GM12875 (cell line): ENCODE measurements around the gene KANK4.

Source experiments
- H3K4me3 ChIP-seq: one replicate; pipeline ENCODE4 v1.5.1; 2011; ENCODE audit warnings: low read depth, low read length, control low read depth
- TF ChIP-seq, protein P1 (sequence below): IDR thresholded peaks from 2 replicates; pipeline ENCODE4 v1.5.1; 2011; ENCODE audit warnings: low read depth, mild to moderate bottlenecking, control low read depth, inconsistent platforms, low read length, moderate library complexity, borderline replicate concordance; ENCODE audit not compliant: insufficient read depth

Gene KANK4

DNA sequence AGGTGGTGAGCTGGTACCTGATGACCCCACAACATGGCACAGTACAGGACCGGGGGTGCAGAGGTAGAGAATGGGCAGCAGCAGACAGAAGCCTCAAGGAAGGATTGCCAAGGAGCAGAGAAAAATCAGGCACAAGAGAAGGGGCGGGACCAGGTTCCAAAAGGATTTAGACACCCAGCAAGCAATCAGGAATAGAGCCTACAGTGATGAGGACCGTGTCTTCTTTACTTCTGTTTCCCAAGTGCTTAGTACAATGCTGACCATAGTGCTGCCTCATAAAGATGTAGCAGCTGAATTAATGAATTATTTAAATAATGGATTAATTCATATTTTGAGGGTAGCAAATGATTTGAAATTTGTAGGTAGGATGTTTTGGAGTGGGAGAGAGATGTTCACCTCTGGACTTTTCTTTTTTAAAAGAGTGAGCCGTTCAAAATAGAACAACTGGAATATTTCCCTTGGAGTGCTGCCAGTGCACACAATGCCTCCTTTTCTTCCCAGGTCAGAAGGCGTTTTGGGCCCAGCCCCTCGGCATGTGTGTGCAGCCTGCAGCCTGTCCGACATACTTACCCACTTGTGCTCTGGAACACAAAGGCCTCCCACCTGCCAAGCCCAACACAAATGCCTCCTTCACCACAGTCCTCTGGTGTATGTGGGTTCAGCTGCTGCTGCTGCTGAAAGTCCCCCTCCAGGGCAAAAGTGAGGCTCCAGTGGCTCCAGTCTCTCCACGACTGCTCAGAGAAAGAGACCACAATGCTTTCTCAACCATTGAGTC lies 19.6 kb downstream of the KANK4 start:
- TF ChIP-seq, protein P1, sequence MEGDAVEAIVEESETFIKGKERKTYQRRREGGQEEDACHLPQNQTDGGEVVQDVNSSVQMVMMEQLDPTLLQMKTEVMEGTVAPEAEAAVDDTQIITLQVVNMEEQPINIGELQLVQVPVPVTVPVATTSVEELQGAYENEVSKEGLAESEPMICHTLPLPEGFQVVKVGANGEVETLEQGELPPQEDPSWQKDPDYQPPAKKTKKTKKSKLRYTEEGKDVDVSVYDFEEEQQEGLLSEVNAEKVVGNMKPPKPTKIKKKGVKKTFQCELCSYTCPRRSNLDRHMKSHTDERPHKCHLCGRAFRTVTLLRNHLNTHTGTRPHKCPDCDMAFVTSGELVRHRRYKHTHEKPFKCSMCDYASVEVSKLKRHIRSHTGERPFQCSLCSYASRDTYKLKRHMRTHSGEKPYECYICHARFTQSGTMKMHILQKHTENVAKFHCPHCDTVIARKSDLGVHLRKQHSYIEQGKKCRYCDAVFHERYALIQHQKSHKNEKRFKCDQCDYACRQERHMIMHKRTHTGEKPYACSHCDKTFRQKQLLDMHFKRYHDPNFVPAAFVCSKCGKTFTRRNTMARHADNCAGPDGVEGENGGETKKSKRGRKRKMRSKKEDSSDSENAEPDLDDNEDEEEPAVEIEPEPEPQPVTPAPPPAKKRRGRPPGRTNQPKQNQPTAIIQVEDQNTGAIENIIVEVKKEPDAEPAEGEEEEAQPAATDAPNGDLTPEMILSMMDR = no peak
- no peak overlapping the region for H3K4me3 ChIP-seq

DNA sequence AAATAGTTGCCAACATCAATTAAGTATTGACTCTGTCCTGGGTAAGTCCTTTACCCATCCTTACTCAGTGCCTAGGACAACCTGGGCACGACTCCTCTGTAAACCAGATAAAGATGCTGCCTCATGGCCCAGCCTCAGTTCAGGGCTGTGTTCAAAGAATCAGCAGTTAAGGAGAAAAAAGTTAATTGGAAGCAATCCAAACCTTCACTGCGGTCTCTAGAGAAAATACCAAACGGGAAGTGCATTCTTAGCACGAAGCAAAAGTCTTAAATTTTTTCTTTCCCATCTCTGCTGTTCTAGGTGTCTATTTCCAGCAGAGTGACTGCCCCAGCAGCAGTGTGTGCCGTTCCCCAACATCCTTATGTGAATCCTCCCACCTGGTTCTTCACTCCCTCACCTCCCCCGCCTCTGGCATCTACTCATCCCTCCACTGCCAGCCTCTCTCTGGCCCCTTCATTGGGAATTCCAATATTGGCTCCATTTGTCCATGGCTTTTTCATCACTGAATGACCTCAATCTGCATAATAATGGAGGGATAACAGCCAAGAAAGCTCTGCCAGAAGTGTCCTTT lies 23.2 kb downstream of the KANK4 start:
- TF ChIP-seq, protein P1 = no peak
- H3K4me3 ChIP-seq = no peak overlapping the region

DNA sequence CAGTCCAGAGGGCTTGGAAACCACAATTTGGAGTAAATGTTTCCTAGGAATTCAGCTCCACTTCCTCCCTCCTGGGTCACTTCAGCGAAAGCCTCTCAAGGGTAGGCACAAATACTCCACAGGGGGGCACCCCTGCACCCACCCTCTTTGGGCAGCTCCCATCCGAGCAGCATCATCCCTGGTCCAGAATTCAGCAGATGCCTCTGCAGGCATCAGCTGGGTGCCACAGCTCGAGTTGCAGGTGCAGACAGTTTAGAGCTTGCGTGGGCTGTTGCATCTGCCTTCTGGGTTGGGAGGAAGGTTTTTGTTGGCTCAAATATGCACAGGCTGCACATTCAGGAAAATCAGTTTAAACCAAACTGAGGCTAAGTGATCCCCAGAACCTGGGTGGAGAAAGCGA lies 25.0 kb downstream of the KANK4 start:
- no peak overlapping the region for H3K4me3 ChIP-seq
- TF ChIP-seq, protein P1 = peak; percentile 36; the same call in 1 of the 2 replicates

DNA sequence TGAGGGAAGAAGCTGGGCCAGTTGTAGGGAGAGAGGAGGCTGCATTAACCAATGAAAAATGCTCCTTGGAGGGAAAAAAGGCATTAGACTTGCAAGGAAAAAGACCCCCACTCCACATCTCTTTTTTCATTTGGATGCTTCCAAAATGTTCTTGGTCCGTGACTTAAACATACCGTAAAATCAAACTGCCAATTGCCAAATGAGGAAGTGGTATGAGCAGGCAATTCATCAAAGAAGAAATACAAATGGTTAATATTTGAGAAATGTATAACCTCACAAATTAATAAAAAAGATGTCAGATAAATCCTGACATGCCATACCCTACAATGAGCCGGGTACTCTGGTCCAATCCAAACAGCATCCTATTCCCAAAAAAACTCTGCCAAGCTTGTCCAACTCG lies 30.6 kb downstream of the KANK4 start:
- no peak overlapping the region for H3K4me3 ChIP-seq
- TF ChIP-seq, protein P1 = no peak

DNA sequence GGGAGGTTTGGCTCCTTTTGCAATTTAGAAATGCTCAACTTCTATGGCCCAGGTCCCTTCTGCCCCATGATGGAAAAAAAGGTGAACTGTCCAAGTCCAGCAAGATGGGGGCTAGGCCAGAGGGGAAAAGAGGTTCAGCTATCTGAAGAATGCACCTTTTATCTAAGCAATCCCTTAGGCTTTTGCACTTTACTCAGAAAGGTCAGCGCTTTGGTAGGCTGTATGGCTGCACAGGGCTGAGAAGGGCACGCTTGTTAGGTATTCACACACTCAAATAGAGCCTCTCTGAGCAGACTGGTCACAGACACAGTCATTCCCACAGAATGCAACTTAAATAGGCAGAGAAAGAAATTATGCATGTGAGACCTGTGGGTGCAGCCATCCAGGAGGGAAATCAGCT lies 31.0 kb downstream of the KANK4 start:
- TF ChIP-seq, protein P1 = no peak
- no peak overlapping the region for H3K4me3 ChIP-seq

DNA sequence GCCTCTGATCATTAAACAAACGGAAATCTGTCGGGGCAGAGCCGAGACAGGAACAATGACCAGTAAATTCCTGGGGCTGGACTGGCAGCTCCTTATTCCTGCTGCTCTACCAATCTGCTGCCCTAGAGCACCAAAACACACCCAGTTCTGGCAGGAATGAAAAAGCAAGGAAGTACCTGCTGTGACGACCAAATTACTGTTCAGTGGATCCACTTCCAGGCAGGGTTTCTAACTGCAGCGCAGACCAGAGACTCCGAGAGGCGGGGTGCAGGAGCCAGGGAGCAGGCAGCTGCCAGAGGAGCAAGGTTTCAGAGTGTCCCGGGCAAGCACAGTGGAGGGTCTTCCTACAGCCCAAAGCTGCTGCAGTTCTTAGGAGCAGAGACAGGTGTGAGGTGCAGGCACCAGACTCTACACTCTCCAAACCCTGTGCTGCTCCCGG lies 32.4 kb downstream of the KANK4 start:
- H3K4me3 ChIP-seq = no peak overlapping the region

More for the DNA sequence above, 32.4 kb downstream of the KANK4 start:
- TF ChIP-seq, protein P1 = no peak
